ENCODE results near the gene TTLL11. TPM values are rescaled to one million over a fixed set of nuclear protein-coding genes. Genes with fewer than 3 reads are reported as not detected.

The TTLL11 gene
- polyA plus RNA-seq, 1 of the 3 experiments (the other 2 are of a cell fraction), result 6.8 TPM

- ChIA-PET CTCF (interaction anchor here (1.3 to 2.7 kb wide), 3 partner anchors 304 to 366 kb away, joined by 3 to 7 read pairs (median 3); no protein-coding TSS in a partner anchor), POLR2A (no interaction called here)
- 98% methylated on average over 3 of the region's 3 CpGs for WGBS (ENCODE audit: low lambda C conversion rate)
- Histone ChIP-seq H3K4me1 (ENCODE audit: control insufficient read depth in 1 of 2, insufficient read depth in 2 of 2, low read depth in 1 of 2, low read length in 1 of 2) (no peaks in the 10 kb centered on the region; a peak in 1 of 4 replicates), H3F3A (replicated peaks; ENCODE audit: insufficient read depth) (no peaks in the 10 kb centered on the region), H3K79me2 (ENCODE audit: insufficient read depth) (no peaks in the 10 kb centered on the region), H3K4me3 (ENCODE audit: low read depth in 2 of 2, low read length in 1 of 2) (no peak overlapping the region), H2AFZ (ENCODE audit: low read depth) (no peak overlapping the region), H3K9me2 (no peaks in the 10 kb centered on the region), H3K9ac (no peak overlapping the region), H3K36me3 (replicated peaks in 1 of 2; ENCODE audit: control insufficient read depth in 1 of 2, insufficient read depth in 2 of 2, low read length in 1 of 2) (no peaks in the 10 kb centered on the region), H3K4me2 (no peak overlapping the region), H3K9me3 (no peaks in the 10 kb centered on the region), H3K27ac (ENCODE audit: low read depth in 2 of 2, low read length in 1 of 2) (no peak overlapping the region), H3K27me3 (ENCODE audit: insufficient read depth) (no peaks in the 10 kb centered on the region), H4K20me1 (ENCODE audit: insufficient read depth) (no peaks in the 10 kb centered on the region)
- DNase-seq, result no peak
- no peak for TF ChIP-seq IRF3 (IDR thresholded peaks at IDR 0.05; ENCODE audit: low read depth, low read length)
- no peak for TF ChIP-seq MAX (IDR thresholded peaks at IDR 0.05; ENCODE audit: low read depth)
- no peak for TF ChIP-seq SIN3A (IDR thresholded peaks at IDR 0.05; ENCODE audit: borderline replicate concordance, low read depth, low read length)
- TF ChIP-seq PBX3 (IDR thresholded peaks at IDR 0.05), result no peak
- TF ChIP-seq RCOR1 (IDR thresholded peaks at IDR 0.05; ENCODE audit: low read length), result no peak
- TF ChIP-seq RAD21 (IDR thresholded peaks at IDR 0.05; ENCODE audit: low read length), result no peak
These were observed 93.6 kb downstream of the TTLL11 start for GRCh38 chr9:121999556-121999955.

- CTCF ChIA-PET, result interaction anchor here (0.6 to 2.7 kb wide), 5 partner anchors 303 to 1411 kb away, joined by 3 to 7 read pairs (median 3); no protein-coding TSS in a partner anchor
- TF ChIP-seq SMC3 (IDR thresholded peaks at IDR 0.05; ENCODE audit: low read depth, low read length) (no peak), TAF1 (IDR thresholded peaks at IDR 0.05; ENCODE audit: borderline replicate concordance, low read depth, low read length) (no peak), RCOR1 (IDR thresholded peaks at IDR 0.05; ENCODE audit: low read length) (no peak), RAD21 (IDR thresholded peaks at IDR 0.05; ENCODE audit: low read length) (no peak), CHD2 (IDR thresholded peaks at IDR 0.05; ENCODE audit: low read length, partially characterized antibody) (no peak), MAX (IDR thresholded peaks at IDR 0.05; ENCODE audit: low read depth) (no peak), IRF3 (IDR thresholded peaks at IDR 0.05; ENCODE audit: low read depth, low read length) (no peak), NFIC (IDR thresholded peaks at IDR 0.05; ENCODE audit: borderline replicate concordance) (no peak), TEAD4 (IDR thresholded peaks at IDR 0.05; ENCODE audit: borderline replicate concordance, insufficient read depth) (no peak), EZH2phosphoT487 (IDR thresholded peaks at IDR 0.05; ENCODE audit: borderline replicate concordance, low read depth) (no peak), FOSL2 (IDR thresholded peaks at IDR 0.05; ENCODE audit: borderline replicate concordance, low read depth) (no peak), YY1 (IDR thresholded peaks at IDR 0.05; ENCODE audit: low read depth) (no peak), FOXM1 (IDR thresholded peaks at IDR 0.05; ENCODE audit: low read depth) (no peak), MEF2A (IDR thresholded peaks at IDR 0.05; ENCODE audit: borderline replicate concordance, low read depth) (no peak), PBX3 (IDR thresholded peaks at IDR 0.05) (no peak), GABPA (IDR thresholded peaks at IDR 0.05; ENCODE audit: low read depth) (no peak), MXI1 (IDR thresholded peaks at IDR 0.05; ENCODE audit: low read depth, low read length) (no peak), ZBTB33 (IDR thresholded peaks at IDR 0.05; ENCODE audit: borderline replicate concordance, low read depth) (no peak)
These were observed 94.5 kb downstream of the TTLL11 start for GRCh38 chr9:121998513-121999049.

More at GRCh38 chr9:121998513-121999049, 94.5 kb downstream of the TTLL11 start:
- Histone ChIP-seq H4K20me1 (ENCODE audit: insufficient read depth) (no peaks in the 10 kb centered on the region), H3K9me3 (no peaks in the 10 kb centered on the region), H3K79me2 (ENCODE audit: insufficient read depth) (no peaks in the 10 kb centered on the region), H3K9me2 (no peaks in the 10 kb centered on the region), H3K27ac (ENCODE audit: low read depth in 2 of 2, low read length in 1 of 2) (no peak overlapping the region), H2AFZ (ENCODE audit: low read depth) (no peak overlapping the region), H3F3A (replicated peaks; ENCODE audit: insufficient read depth) (no peaks in the 10 kb centered on the region), H3K4me1 (ENCODE audit: control insufficient read depth in 1 of 2, insufficient read depth in 2 of 2, low read depth in 1 of 2, low read length in 1 of 2) (no peaks in the 10 kb centered on the region; a peak in 1 of 4 replicates), H3K36me3 (replicated peaks in 1 of 2; ENCODE audit: control insufficient read depth in 1 of 2, insufficient read depth in 2 of 2, low read length in 1 of 2) (no peaks in the 10 kb centered on the region), H3K9ac (no peak overlapping the region), H3K4me2 (no peak overlapping the region), H3K4me3 (ENCODE audit: low read depth in 2 of 2, low read length in 1 of 2) (no peak overlapping the region), H3K27me3 (ENCODE audit: insufficient read depth) (no peaks in the 10 kb centered on the region)
- no peak for DNase-seq
- 92% methylated on average over 7 of the region's 7 CpGs for WGBS (ENCODE audit: low lambda C conversion rate)
- POLR2A ChIA-PET, result no interaction called here

Data from SK-N-SH (cell line).